ENCODE results near the gene OTX1.
A peak's percentile ranks its signal among the peaks of the same experiment; 100 is the strongest.
"Not testable (repeated sequence)": the region's sequence is repeated elsewhere in the genome, so short reads cannot be mapped to it uniquely, and the experiment has no call there.

OTX1 gene

DNA sequence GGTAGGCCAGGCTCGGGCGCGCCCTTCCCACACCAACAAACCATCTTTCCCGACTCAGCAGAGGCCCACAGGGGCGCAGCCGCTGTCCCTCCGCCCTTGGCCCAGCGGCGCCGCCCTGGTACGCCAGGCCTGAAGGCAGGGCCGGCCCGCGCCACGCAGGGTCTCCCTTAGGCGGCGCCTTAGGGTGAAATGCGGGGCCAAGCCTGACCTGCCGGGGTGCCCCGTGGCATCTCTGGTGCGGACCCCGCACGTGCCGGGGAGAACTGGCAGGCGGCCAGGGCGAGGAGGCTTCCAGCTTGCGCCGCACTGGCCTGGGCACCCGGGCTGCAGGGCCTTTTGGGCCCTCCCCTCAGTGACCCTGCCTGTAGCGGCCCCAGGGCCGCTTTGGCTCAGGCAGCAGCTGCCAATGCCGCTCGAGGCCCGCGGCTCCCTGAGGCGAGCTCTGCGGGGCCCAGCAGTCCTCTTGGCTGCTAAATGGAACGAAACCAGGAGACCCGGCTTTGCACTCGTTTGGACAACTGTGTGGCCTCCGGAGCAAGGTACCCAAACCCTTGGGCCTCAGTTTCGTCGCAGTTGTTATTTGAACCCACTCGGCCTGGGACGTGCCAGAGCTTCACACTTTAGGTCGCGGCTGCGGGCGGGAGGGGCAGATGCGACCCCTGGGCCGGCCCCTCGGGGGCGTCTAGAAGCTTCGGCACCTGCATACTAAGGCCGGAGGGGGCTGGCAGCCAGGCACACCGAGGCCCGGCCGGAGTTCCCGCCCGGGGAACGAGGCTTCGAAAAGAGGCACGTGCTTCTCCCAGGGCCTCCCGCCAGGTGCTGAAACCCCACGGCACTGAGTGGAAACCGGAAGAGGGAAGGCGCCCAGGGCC is 8.5 kb downstream of the OTX1 start:
- DNase-seq (ENCODE audit: low read depth), result no peak

DNA sequence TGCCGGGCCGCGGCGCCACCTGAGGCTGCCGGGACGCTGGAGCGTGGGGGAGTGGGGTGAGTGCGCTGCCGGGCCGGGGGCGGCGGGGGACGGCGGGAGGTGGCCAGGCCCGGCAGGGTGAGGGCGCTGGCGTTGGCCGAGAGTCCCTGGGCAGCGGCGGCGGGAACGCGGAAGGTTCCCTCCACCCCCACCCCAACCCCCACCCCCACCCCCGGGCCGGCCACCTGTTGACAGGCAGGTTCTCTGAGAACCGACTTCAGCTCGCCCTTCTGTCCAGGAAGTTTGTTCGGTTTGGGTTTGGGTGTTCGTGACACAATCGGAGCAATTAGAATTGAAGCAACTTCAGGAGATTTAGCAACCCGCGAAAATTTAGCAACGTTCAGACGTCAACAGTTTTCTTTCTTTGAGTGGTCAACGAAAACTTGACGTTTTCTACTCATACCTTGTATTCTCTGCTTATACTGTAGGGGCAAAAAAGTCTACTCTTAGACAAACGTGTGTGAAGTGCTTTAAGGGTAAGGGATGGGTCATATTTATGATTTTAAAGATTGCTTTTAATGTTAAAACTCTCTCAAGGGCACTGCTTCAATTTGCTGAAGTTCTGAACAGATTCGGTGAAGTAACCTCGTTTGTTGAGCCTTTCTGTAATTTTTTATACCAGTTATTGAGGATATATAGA is 9.3 kb downstream of the OTX1 start:
- peak; percentile 11 for DNase-seq (ENCODE audit: low read depth)

DNA sequence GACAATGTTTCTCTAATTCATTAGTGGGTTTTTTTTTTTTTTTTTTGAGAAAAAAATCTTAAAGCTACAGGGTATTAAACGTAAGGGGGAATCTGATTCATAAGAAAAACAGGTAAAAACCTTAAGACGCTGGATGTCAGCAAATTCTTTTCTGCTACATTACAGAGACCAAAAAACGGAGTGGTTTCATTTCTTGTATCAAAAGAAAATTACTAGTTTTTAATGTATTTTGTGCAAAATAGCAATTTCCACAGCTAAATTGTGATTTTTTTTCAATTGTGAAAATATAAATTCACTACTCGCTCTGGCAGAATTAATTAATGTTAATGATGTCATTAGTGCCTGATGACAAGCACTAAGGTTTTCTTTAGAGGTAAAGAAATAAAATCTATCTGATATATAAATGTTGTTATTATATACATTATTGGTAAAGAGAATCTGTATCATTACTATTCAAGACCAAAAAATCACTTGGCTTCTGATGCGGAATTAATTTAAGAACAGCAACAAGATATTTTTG is 9.9 kb downstream of the OTX1 start:
- no peak for DNase-seq (ENCODE audit: low read depth)

DNA sequence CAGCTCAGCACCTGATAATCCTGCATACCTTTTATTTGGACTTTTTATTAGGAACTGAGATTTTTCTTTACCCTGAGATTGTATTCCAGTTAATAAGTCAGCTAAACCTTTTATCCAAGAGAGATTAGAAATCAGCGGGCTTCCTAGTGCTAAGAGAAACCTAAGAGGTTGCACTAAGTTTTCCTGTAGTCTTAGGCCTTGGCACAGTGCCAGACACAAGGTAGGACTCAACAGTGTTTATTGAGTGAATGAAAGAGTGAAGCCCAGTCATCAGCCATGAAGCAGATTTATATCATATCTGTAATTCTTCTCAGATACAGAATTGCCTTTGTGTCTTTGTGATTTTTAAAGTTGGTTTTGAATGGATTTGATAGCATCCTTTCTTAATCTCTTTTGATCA is 13.6 kb downstream of the OTX1 start:
- DNase-seq (ENCODE audit: low read depth), result no peak

DNA sequence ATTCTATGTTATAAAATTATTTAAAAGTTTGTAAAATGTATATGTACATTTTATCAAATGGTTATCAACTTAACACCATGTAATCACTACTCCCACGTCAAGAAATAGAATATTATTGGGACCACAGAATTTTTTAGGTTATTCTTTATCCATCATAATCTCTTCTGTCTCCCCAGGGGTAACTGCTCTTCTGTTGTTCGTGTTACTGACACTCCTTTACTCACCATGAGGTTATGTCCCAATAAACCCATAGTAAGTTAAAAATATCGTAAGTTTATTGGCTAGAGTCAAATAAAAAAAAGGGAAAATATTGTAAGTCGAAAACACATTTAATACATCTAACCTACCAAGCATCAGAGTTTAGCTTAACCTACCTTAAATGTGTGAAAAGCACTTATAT is 14.0 kb downstream of the OTX1 start:
- no peak for DNase-seq (ENCODE audit: low read depth)

DNA sequence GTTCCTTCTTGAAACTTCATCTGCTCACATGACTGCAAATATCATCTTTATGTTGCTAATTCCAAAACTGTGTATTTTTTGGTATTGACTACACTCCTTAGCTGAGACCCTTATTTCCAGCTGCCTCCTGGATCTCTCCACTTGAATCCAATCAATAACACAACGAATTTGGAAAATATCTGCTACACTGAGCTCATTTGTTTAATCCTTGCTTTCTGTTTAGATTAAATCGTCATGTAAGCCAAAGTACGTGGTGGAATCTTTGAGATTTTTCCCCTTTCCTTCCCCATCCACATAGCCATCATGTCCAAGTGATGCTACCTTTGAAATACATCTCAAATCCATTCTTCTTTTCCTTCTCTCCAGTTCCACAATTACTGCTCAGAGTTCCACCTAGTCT is 15.6 kb downstream of the OTX1 start:
- no peak for DNase-seq (ENCODE audit: low read depth)

DNA sequence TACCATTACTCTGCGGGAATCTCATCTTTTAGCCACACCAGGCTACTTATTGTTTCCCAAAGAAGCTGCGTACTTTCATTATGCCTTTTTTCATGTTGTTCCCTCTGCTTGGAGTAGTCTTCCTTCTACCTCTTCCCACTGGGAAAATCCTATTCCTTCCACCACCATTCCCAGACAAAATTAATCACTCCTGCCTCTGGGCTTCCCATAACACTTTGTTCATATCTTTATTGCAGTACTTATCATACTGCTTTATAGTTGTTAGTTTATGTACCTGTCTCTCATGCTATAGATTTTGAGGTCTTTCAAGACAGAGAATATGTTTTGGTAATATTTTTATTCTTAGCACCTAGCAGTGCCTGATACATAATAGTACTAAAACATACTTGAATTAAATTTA is 16.2 kb downstream of the OTX1 start:
- DNase-seq (ENCODE audit: low read depth), result no peak

DNA sequence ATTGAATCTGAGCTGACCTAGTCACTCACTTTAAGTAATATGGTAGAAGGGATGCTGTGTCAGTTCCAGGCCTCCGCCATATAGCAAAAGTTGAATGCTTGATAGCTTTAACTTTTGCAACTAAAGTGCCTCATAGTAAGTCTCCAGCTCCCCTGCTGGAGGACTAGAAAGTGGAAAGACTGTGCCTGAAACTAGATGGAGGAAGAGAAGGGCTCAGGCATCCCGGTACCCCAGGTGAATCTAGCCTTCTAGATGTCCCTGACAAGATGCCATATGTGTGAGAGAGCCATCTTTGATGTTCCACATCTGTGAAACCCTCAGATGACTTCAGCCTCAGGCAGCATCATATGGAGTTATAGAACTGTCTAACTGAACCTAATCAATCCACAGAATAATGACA is 21.0 kb downstream of the OTX1 start:
- no peak for DNase-seq (ENCODE audit: low read depth)

DNA sequence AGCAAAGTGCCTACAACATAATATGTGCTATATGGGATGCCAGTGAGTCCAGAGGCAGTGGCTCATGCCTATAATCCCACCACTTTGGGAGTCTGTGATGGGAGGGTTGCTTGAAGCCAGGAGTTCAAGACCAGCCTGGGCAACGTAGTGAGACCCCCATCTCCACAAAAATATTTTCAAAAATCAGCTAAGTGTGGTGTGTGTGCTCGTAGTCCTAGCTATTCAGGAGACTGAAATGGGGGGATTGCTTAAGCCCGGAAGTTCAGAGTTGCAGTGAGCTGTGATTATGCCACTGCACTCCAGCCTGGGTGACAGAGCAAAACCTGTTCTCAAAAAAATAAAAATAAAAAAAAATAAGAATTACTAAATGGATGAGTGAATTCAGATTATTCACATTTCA is 23.4 kb downstream of the OTX1 start:
- no peak for DNase-seq (ENCODE audit: low read depth)

DNA sequence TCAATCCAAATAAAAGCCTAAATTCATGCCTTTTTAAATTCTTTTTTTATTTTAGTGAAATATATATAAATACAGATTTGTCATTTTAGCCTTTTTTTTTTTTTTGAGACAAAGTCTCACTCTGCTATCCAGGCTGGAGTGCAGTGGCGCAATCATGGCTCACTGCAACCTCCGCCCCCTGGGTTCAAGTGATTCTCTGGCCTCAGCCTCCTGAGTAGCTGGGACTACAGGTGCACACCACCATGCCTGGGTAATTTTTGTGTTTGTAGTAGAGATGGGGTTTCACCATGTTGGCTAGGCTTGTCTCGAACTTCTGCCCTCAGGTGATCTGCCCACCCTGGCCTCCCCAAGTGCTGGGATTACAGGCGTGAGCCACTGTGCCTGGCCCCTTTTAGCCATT is 23.8 kb downstream of the OTX1 start:
- not testable (repeated sequence) for DNase-seq (ENCODE audit: low read depth)

DNA sequence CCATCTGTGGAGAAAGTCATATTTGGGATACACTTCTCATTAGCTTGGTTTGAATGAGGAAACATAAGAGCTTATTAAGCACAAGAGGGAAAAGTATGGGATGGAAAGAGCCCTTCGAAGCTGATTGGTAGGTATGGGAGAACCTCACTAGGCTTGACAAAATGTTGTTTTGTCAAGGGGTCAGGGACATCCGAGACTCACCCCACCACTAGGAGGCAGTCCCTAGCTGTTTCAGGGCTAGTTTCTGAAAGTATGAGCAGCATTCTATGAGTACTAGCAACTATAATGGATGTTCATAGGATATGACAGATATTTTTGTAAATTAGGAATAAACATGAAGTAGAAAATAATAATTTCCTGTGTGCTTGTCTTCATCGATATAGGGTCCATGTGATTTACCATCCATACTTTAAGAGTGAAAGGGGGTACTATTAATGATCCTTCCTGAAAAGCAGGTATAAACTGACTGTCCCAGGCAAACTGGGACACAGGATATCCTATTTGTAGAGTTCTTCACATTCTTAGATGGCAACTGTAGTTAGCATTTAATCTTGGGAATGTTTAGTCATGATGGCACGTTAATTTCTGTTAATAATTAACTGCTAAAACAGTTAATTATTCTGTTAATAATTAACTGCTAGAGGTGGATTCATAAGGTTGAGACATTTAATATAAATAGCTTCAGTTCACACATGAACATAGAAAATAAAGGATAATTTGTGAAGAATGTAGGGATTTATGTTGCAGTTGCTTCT is 28.4 kb downstream of the OTX1 start:
- DNase-seq (ENCODE audit: low read depth), result peak; percentile 23

DNA sequence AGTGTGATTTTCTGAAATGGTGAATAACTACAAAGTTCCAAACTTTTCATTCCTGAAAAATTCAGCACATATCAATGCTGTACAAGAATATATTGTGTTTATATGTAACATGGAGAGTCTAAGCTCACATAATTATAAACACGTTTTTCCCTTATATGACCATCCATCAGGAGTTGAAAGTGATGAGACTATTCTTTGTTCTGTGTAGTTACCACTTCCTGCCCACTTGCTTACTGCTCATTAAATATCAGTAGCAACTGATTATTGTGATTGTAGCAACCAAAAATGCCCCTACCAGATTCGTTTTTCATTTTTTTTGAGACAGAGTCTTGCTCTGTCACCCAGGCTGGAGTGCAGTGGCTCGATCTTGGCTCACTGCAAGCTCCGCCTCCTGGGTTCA is 30.8 kb downstream of the OTX1 start:
- DNase-seq (ENCODE audit: low read depth), result no peak

DNA sequence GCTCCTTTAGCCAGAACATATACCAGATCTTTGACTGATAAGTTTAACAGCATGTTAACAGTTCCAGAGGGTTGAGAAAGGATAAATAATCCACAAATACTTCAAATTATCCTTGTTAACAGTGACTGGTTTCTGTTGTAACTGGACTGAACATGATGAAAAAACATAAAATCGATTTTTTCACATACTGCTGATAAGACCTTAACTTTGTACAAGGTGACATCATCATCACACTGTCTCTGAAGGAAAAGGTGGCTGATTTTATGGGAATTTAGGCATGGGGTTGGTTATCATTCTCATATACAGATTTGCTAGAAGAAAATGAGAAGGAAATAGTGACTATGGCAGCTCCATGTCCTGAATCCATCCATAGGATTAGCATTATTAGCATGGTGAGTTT is 36.1 kb downstream of the OTX1 start:
- DNase-seq (ENCODE audit: low read depth), result no peak

DNA sequence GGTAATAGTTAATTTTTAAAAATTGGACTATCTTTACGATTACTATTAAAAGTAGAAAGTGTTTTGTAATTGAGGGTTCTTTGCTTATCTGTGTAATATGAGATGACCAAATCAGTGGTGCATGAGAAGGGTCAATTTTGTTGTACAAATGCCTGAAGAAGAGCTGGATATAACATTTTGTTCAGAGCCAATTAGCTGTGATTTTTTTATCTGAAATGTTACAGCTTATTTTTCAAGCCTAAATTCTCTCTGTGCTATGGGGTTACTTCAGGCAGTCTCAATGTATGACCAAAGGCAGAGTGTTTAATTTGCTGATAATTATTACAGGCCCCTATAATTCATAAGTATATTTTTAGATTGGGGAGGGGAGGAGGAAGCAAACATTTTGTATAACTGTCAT is 41.8 kb downstream of the OTX1 start:
- no peak for DNase-seq (ENCODE audit: low read depth)

DNA sequence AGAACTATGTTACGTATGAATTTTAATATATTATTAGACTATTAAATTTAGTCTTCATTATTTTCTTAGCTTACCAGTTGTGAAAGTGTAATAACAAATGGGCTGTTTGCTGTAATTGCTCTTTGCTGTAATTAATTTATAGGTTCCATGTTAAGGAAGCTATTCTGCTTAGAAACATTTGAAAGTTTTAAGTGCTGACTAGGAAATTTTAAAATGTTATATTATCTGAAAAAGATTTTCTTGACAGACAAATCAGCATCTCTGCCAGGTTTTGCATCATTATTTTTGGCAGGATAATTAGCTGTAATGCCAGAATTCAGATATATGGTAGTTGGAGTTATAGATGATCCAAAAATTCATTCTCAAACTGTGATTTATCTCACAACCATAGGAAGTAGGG is 42.2 kb downstream of the OTX1 start:
- no peak for DNase-seq (ENCODE audit: low read depth)

DNA sequence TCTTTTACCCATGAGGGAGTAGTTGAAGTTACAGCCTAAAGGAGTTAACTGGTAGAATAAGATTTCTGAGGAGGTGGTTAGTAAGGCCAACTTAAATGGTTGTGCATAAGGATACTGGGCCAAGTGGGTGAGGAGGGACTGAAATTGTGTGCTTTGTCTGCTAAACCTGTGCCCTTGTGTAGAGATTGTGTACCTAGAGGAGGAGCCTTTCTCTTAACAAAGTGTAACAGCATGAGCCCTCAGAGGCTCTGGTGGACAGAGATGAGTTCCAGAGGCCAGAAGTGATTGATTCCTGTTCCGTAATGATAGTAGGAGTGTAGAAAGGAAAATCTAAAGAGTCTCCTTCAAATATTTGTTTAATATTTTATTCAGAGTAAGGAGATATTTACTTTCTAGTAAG is 42.9 kb downstream of the OTX1 start:
- DNase-seq (ENCODE audit: low read depth), result no peak

DNA sequence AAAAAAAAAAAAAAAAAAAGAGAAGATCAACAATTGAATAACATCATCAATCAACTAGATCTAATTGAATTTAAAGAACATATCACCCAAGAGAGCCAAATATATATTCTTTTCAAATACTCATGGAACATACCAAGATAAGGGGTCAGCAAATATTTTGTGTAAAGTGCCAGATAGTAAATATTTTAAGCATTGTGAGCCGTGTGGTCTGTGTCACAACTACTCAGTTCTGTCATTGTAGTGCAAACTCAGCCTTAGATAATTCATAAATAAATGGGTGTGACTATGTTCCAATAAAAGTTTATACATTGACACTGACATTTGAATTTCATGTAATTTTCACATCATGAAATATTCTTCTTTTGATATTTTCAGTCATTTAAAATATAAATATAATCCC is 45.9 kb downstream of the OTX1 start:
- no peak for DNase-seq (ENCODE audit: low read depth)

DNA sequence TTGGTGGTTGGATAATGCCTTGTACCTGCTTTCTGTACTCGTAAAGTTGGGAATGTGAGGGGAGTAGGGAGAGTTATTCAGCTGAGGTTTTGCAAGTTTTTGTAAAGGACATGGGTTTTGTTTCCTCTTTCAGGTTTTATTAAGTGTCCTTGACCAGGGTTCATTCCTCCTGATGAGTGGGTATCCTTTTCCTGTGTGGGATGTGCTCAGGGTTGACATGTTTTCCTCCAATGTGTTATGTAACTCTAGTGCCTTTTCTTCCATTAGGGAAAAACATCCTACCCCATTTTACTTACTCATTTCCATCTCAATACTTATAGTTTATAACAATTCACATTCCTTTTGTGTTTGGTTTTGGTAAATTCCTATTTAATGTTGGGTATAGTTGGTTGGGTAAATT is 48.4 kb downstream of the OTX1 start:
- DNase-seq (ENCODE audit: low read depth), result no peak

DNA sequence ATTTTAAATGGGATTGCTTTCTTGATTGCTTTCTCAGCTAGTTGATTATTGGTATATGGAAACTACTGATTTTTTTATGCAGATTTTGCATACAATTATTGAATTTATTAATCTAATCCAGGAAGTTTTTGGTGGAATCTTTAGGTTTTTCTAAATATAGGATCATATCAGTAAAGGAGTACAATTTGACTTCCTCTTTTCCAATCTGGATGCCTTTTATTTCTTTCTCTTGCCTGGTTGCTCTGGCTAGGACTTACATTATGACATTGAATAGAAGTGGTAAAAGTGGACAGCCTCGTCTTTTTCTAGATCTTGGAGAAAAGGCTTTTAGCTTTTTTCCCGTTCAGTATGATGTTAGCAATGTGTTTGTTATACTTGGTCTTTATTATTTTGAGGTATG is 51.3 kb downstream of the OTX1 start:
- DNase-seq (ENCODE audit: low read depth), result no peak

DNA sequence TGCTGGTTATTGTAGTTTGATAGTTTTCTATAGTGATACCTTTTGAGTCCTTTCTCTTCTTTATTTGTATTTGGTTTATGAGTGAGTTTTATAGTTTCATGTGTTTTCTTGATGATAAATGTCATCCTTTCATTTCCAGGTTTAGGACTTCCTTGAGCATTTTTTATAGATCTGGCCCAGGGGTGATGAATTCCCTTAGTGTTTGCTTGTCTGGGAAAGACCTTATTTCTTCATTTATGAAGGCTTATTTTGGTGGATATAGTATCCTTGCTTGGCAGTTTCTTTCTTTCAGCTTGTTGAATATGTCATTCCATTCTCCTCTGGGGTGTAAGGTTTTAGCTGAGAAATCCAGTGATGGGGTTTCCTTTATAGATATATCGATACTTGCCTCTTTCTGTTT is 53.9 kb downstream of the OTX1 start:
- DNase-seq (ENCODE audit: low read depth), result no peak

All from iris pigment epithelial cell (primary cell).